MM.1S (cell line): ENCODE data around the gene SGK1.

Experiments used
- DNase-seq: peaks from one replicate; pipeline ENCODE4 v3.0.0-alpha.2; 2015
- H2AFZ ChIP-seq: fragments of 300-600 bp; sonication (generic); 2 replicates; pipeline ENCODE4 v1.6.0; 2016; ENCODE audit warnings: antibody characterized with exemption, low read length
- H3F3A ChIP-seq: fragments of 300-600 bp; sonication (generic); 2 replicates; pipeline ENCODE4 v1.6.1; 2016; ENCODE audit warnings: mild to moderate bottlenecking, antibody characterized with exemption, low read length, moderate library complexity, mixed read lengths; ENCODE audit not compliant: insufficient read depth
- H3K27ac ChIP-seq: fragments of 300-600 bp; sonication (generic); 2 replicates; pipeline ENCODE4 v1.5.1; 2016; ENCODE audit warnings: mild to moderate bottlenecking, low read length
- H3K27me3 ChIP-seq: fragments of 300-600 bp; sonication (generic); replicated peaks from 2 replicates; pipeline ENCODE4 v1.6.0; 2016; ENCODE audit warnings: low read length; ENCODE audit not compliant: insufficient read depth
- H3K36me3 ChIP-seq: fragments of 300-600 bp; sonication (generic); replicated peaks from 2 replicates; pipeline ENCODE4 v1.6.1; 2016; ENCODE audit warnings: mild to moderate bottlenecking, low read length, mixed read lengths; ENCODE audit not compliant: insufficient read depth
- H3K4me1 ChIP-seq: fragments of 300-600 bp; sonication (generic); 2 replicates; pipeline ENCODE4 v1.6.1; 2016; ENCODE audit warnings: low read length, mixed read lengths
- H3K4me2 ChIP-seq: fragments of 300-600 bp; sonication (generic); 2 replicates; pipeline ENCODE4 v1.6.0; 2016; ENCODE audit warnings: low read depth, low read length
- H3K4me3 ChIP-seq: fragments of 300-600 bp; sonication (generic); 2 replicates; pipeline ENCODE4 v1.5.1; 2016; ENCODE audit warnings: low read length, mixed read lengths
- H3K79me2 ChIP-seq: fragments of 300-600 bp; sonication (generic); 2 replicates; pipeline ENCODE4 v1.6.1; 2016; ENCODE audit warnings: mixed run types, low read length, mixed read lengths
- H3K9ac ChIP-seq: fragments of 300-600 bp; sonication (generic); 2 replicates; pipeline ENCODE4 v1.6.1; 2016; ENCODE audit warnings: low read length, mixed read lengths
- H3K9me2 ChIP-seq: fragments of 300-600 bp; sonication (generic); replicated peaks from 2 replicates; pipeline ENCODE4 v1.6.1; 2016; ENCODE audit warnings: mild to moderate bottlenecking, low read length, mixed read lengths; ENCODE audit not compliant: insufficient read depth
- H3K9me3 ChIP-seq: fragments of 300-600 bp; sonication (generic); replicated peaks from 2 replicates; pipeline ENCODE4 v1.6.1; 2016; ENCODE audit warnings: mild to moderate bottlenecking, low read length, mixed read lengths; ENCODE audit not compliant: insufficient read depth
- H4K20me1 ChIP-seq: fragments of 300-600 bp; sonication (generic); 2 replicates; pipeline ENCODE4 v1.6.1; 2016; ENCODE audit warnings: mild to moderate bottlenecking, low read length, moderate library complexity, mixed read lengths; ENCODE audit not compliant: insufficient read depth
- CTCF ChIP-seq: fragments of 300-600 bp; sonication (generic); IDR thresholded peaks from 2 replicates; pipeline ENCODE4 v1.5.1; 2016; ENCODE audit warnings: antibody characterized with exemption, low read length, mixed read lengths
- EZH2 ChIP-seq: fragments of 300-600 bp; sonication (generic); optimal IDR thresholded peaks from 2 replicates; pipeline ENCODE3; 2017; ENCODE audit warnings: low read depth, mild to moderate bottlenecking, antibody characterized with exemption, low read length, mixed read lengths
- EZH2phosphoT487 ChIP-seq: fragments of 300-600 bp; sonication (generic); IDR thresholded peaks from 2 replicates; pipeline ENCODE4 v1.6.1; 2018; ENCODE audit warnings: antibody characterized with exemption, low read length

SGK1 gene

GRCh38 chr6:134161041-134161440, 156.9 kb downstream of the SGK1 start:
- H2AFZ ChIP-seq, result no peak overlapping the region
- no peaks in the 10 kb centered on the region for H3K79me2 ChIP-seq
- H3K4me1 ChIP-seq, result no peaks in the 10 kb centered on the region
- H4K20me1 ChIP-seq, result no peaks in the 10 kb centered on the region
- H3K9me3 ChIP-seq, result no peaks in the 10 kb centered on the region
- no peaks in the 10 kb centered on the region for H3K36me3 ChIP-seq
- TF ChIP-seq EZH2 (no peak), CTCF (no peak), EZH2phosphoT487 (no peak)
- no peak overlapping the region for H3K9ac ChIP-seq
- no peak for DNase-seq
- no peaks in the 10 kb centered on the region for H3F3A ChIP-seq
- no peak overlapping the region for H3K4me2 ChIP-seq
- no peak overlapping the region for H3K27ac ChIP-seq
- H3K27me3 ChIP-seq, result no peaks in the 10 kb centered on the region
- no peak overlapping the region for H3K4me3 ChIP-seq
- no peaks in the 10 kb centered on the region for H3K9me2 ChIP-seq

- Histone ChIP-seq H3K79me2 (no peaks in the 10 kb centered on the region), H3K4me1 (no peaks in the 10 kb centered on the region), H3K27me3 (no peaks in the 10 kb centered on the region), H4K20me1 (no peaks in the 10 kb centered on the region), H3K4me3 (no peak overlapping the region), H3K9me3 (no peaks in the 10 kb centered on the region), H3K27ac (no peak overlapping the region), H3K9me2 (no peaks in the 10 kb centered on the region), H3K4me2 (no peak overlapping the region), H2AFZ (no peak overlapping the region), H3F3A (no peaks in the 10 kb centered on the region), H3K9ac (no peak overlapping the region), H3K36me3 (no peaks in the 10 kb centered on the region)
- TF ChIP-seq EZH2 (no peak), CTCF (no peak), EZH2phosphoT487 (no peak)
- no peak for DNase-seq
Measured at GRCh38 chr6:134152767-134153485, 165.0 kb downstream of the SGK1 start.

- TF ChIP-seq CTCF, result no peak
- TF ChIP-seq EZH2, result no peak
- TF ChIP-seq EZH2phosphoT487, result no peak
- Histone ChIP-seq H3K36me3 (no peaks in the 10 kb centered on the region), H4K20me1 (no peaks in the 10 kb centered on the region), H3K4me1 (no peaks in the 10 kb centered on the region), H3F3A (no peaks in the 10 kb centered on the region), H3K9me2 (no peaks in the 10 kb centered on the region), H2AFZ (no peak overlapping the region), H3K4me3 (no peak overlapping the region), H3K9me3 (no peaks in the 10 kb centered on the region), H3K4me2 (no peak overlapping the region), H3K27ac (no peak overlapping the region), H3K27me3 (no peaks in the 10 kb centered on the region), H3K79me2 (no peaks in the 10 kb centered on the region), H3K9ac (no peak overlapping the region)
- no peak for DNase-seq
Measured at GRCh38 chr6:134148566-134148965, 169.3 kb downstream of the SGK1 start.
